ENCODE measurements around the gene USP54.

DNA sequence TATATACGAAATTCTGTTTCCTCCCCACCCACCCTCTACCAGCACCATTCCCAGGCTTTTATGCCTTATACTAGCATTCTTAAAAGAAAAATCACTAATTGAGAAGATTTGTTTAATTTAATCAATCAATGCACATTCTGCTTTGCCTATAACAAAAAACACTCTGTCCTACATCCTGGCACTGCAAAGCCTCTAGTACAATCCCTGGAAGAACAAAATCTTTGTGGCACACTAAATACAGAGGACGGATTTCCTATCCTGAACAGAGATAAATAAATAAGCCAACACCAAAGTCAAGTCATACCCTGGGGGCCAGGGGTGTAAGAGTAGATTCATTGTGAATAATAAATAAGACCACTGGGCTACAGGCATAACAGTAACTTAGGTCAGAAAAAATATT lies 34.3 kb downstream of the USP54 start:
- TF ChIP-seq, protein P1, sequence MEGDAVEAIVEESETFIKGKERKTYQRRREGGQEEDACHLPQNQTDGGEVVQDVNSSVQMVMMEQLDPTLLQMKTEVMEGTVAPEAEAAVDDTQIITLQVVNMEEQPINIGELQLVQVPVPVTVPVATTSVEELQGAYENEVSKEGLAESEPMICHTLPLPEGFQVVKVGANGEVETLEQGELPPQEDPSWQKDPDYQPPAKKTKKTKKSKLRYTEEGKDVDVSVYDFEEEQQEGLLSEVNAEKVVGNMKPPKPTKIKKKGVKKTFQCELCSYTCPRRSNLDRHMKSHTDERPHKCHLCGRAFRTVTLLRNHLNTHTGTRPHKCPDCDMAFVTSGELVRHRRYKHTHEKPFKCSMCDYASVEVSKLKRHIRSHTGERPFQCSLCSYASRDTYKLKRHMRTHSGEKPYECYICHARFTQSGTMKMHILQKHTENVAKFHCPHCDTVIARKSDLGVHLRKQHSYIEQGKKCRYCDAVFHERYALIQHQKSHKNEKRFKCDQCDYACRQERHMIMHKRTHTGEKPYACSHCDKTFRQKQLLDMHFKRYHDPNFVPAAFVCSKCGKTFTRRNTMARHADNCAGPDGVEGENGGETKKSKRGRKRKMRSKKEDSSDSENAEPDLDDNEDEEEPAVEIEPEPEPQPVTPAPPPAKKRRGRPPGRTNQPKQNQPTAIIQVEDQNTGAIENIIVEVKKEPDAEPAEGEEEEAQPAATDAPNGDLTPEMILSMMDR (conservative IDR thresholded peaks at IDR 0.05; ENCODE audit: low read length), result no peak
- no peak for TF ChIP-seq EZH2phosphoT487 (IDR thresholded peaks at IDR 0.05; ENCODE audit: borderline replicate concordance)
